GM12878 (cell line): Measurements from ENCODE around the gene TDRD3. TPM values are rescaled to one million over a fixed set of nuclear protein-coding genes. Genes with fewer than 3 reads are reported as not detected.

Experiments
- ATAC-seq: fragments of 200-7000 bp; cut with Tn5 transposase; 3 replicates; pipeline ENCODE4 v1.9.1; 2020; ENCODE audit warnings: mild to moderate bottlenecking, moderate library complexity
- BruUV-seq: library from RNA; stranded (reverse); fragments of 400-500 nt; replicated peaks from 2 replicates; lab custom pipeline; 2021; lab: Mats Ljungman, UMichigan
- CTCF ChIA-PET: fragments of 300-600 bp; sonication (Branson Sonifier 250); formaldehyde crosslinking; extraction: SDS; loops from one replicate; lab custom pipeline; 2021; ENCODE audit warnings: inconsistent platforms; lab: Yijun Ruan, JAX
- POLR2A ChIA-PET: fragments of 350-600 bp; formaldehyde crosslinking; extraction: SDS; loops from one replicate; lab custom pipeline; 2021; ENCODE audit warnings: inconsistent platforms; lab: Charles Lee
- RAD21 ChIA-PET: fragments of 300-600 bp; sonication (Branson Sonifier 250); formaldehyde crosslinking; loops from one replicate; lab custom pipeline; 2023; ENCODE audit warnings: antibody characterized with exemption; ENCODE audit not compliant: unreplicated experiment; lab: Charles Lee
- SMC1A ChIA-PET: fragments of 300-600 bp; sonication (Branson Sonifier 250); formaldehyde crosslinking; loops from one replicate; lab custom pipeline; 2023; ENCODE audit not compliant: unreplicated experiment, uncharacterized antibody; lab: Charles Lee
- DNase-seq: peaks from one replicate; pipeline ENCODE4 v3.0.0-alpha.2; 2011; ENCODE audit warnings: low read depth, low spot score
- FAIRE-seq: peaks from 3 replicates; lab custom pipeline; 2011; peaks lifted over from hg19 to GRCh38; lab: Jason Lieb, UNC
- H2AFZ ChIP-seq: 2 replicates; pipeline ENCODE4 v1.6.0; 2011; ENCODE audit warnings: low read depth, low read length, control low read depth; ENCODE audit not compliant: control insufficient read depth
- H3K27ac ChIP-seq: 2 replicates; pipeline ENCODE4 v1.5.1; 2011; ENCODE audit warnings: control low read depth; ENCODE audit not compliant: control insufficient read depth, insufficient read depth
- H3K27me3 ChIP-seq, 2 experiments: replicated peaks in 1 of 2; 2 replicates each; pipeline versions ENCODE4 v1.6.0 to v1.6.1; 2011; ENCODE audit warnings: low read length in 1 of 2; ENCODE audit not compliant: control insufficient read depth in 2 of 2, insufficient read depth in 2 of 2
- H3K36me3 ChIP-seq, 2 experiments: 2 replicates each; pipeline ENCODE4 v1.5.1; 2011; ENCODE audit warnings: low read length in 1 of 2; ENCODE audit not compliant: control insufficient read depth in 2 of 2, insufficient read depth in 2 of 2
- H3K4me1 ChIP-seq: 2 replicates; pipeline ENCODE4 v1.6.1; 2011; ENCODE audit warnings: mild to moderate bottlenecking, low read length, moderate library complexity, mixed read lengths; ENCODE audit not compliant: control insufficient read depth, insufficient read depth
- H3K4me2 ChIP-seq: 2 replicates; pipeline ENCODE4 v1.6.0; 2011; ENCODE audit warnings: control low read depth; ENCODE audit not compliant: control insufficient read depth, insufficient read depth
- H3K4me3 ChIP-seq: fragments of 200-600 bp; sonication (generic); 2 replicates; pipeline ENCODE4 v1.5.1; 2016
- H3K79me2 ChIP-seq: 2 replicates; pipeline ENCODE4 v1.6.0; 2011; ENCODE audit warnings: low read length; ENCODE audit not compliant: control insufficient read depth, insufficient read depth
- H3K9ac ChIP-seq: 2 replicates; pipeline ENCODE4 v1.8.0; 2011; ENCODE audit warnings: low read length, control low read depth, mixed read lengths; ENCODE audit not compliant: control insufficient read depth, insufficient read depth
- H3K9me3 ChIP-seq: replicated peaks from 3 replicates; pipeline ENCODE4 v1.5.1; 2011; ENCODE audit warnings: mild to moderate bottlenecking, low read length; ENCODE audit not compliant: control insufficient read depth, insufficient read depth
- H4K20me1 ChIP-seq: 2 replicates; pipeline ENCODE4 v1.6.0; 2011; ENCODE audit not compliant: control insufficient read depth, insufficient read depth
- ASH2L ChIP-seq: fragments of 300-600, 200-600 bp; sonication (generic); IDR thresholded peaks from 2 replicates; pipeline ENCODE4 v1.6.1; 2017; ENCODE audit warnings: low read depth, mild to moderate bottlenecking, borderline replicate concordance
- CHD1 ChIP-seq: IDR thresholded peaks from 2 replicates; pipeline ENCODE4 v1.6.1; 2012; ENCODE audit warnings: low read depth, low read length, improper control_type of control experiment
- DPF2 ChIP-seq: fragments of 450-650 bp; IDR thresholded peaks from 2 replicates; pipeline ENCODE4 v1.6.1; 2017; ENCODE audit warnings: mild to moderate bottlenecking
- GABPA ChIP-seq: IDR thresholded peaks from 2 replicates; pipeline ENCODE4 v1.6.1; 2014; ENCODE audit warnings: antibody characterized with exemption, low read depth, mild to moderate bottlenecking, inconsistent platforms
- GATAD2B ChIP-seq: fragments of 450-650 bp; conservative IDR thresholded peaks from 2 replicates; pipeline ENCODE4 v1.6.1; 2017; ENCODE audit warnings: low read depth, mild to moderate bottlenecking, moderate library complexity
- HDAC2 ChIP-seq: fragments of 200-600 bp; sonication (generic); IDR thresholded peaks from 2 replicates; pipeline ENCODE4 v1.6.1; 2017
- HSF1 ChIP-seq: fragments of 150-350 bp; IDR thresholded peaks from 2 replicates; pipeline ENCODE4 v1.6.1; 2014; ENCODE audit warnings: mild to moderate bottlenecking, low read depth, low read length
- IKZF1 ChIP-seq: fragments of 450-650 bp; conservative IDR thresholded peaks from 2 replicates; pipeline ENCODE4 v1.6.1; 2017; ENCODE audit warnings: antibody characterized with exemption, mild to moderate bottlenecking
- IKZF2 ChIP-seq, 2 experiments: fragments of 450-650 bp; IDR thresholded peaks; 2 replicates each; pipeline ENCODE4 v1.6.1; 2017; ENCODE audit warnings: mild to moderate bottlenecking in 2 of 2, moderate library complexity in 2 of 2
- MAX ChIP-seq: IDR thresholded peaks from 2 replicates; pipeline ENCODE4 v1.6.1; 2012; ENCODE audit warnings: low read depth, low read length, improper control_type of control experiment
- MTA3 ChIP-seq: IDR thresholded peaks from 2 replicates; pipeline ENCODE4 v1.6.1; 2012; ENCODE audit warnings: low read length, inconsistent platforms, borderline replicate concordance
- NFIC ChIP-seq: IDR thresholded peaks from 2 replicates; pipeline ENCODE4 v1.6.1; 2012; ENCODE audit warnings: low read depth, mild to moderate bottlenecking, inconsistent platforms, low read length, moderate library complexity
- NKRF ChIP-seq: fragments of 450-650 bp; conservative IDR thresholded peaks from 2 replicates; pipeline ENCODE4 v1.6.1; 2017; ENCODE audit warnings: mild to moderate bottlenecking, moderate library complexity
- PAX8 ChIP-seq: fragments of 450-650 bp; IDR thresholded peaks from 2 replicates; pipeline ENCODE4 v1.6.1; 2017; ENCODE audit warnings: mild to moderate bottlenecking, moderate library complexity
- PML ChIP-seq: IDR thresholded peaks from 2 replicates; pipeline ENCODE4 v1.6.1; 2012; ENCODE audit warnings: low read length, inconsistent platforms
- POLR2A ChIP-seq: IDR thresholded peaks from 2 replicates; pipeline ENCODE4 v1.6.1; 2011; ENCODE audit warnings: low read depth, mild to moderate bottlenecking, low read length
- POLR2AphosphoS5 ChIP-seq: IDR thresholded peaks from 2 replicates; pipeline ENCODE4 v1.6.1; 2011; ENCODE audit warnings: mild to moderate bottlenecking, low read length, inconsistent platforms
- RELB ChIP-seq: fragments of 450-650 bp; IDR thresholded peaks from 2 replicates; pipeline ENCODE4 v1.6.1; 2017; ENCODE audit warnings: low read depth, mild to moderate bottlenecking, moderate library complexity
- WRNIP1 ChIP-seq: IDR thresholded peaks from 2 replicates; pipeline ENCODE4 v1.6.1; 2011; ENCODE audit warnings: low read depth, low read length, improper control_type of control experiment, borderline replicate concordance
- ZSCAN29 ChIP-seq: fragments of 450-650 bp; IDR thresholded peaks from 2 replicates; pipeline ENCODE4 v1.6.1; 2017; ENCODE audit warnings: mild to moderate bottlenecking, moderate library complexity
- WGBS: methylation state at CpG from one replicate; pipeline ENCODE4 v1.1.6; 2016; ENCODE audit warnings: low lambda C conversion rate; ENCODE audit not compliant: insufficient replicate concordance, insufficient coverage; ENCODE audit errors: missing lambda C conversion rate; 5-methylcytosine and 5-hydroxymethylcytosine counted together
- in situ Hi-C: fragments of 300-500 bp; cut with MboI; formaldehyde crosslinking; loops from 9 replicates; pipeline ENCODE4 v1.14.3; 2018; ENCODE audit warnings: mixed read lengths
- intact Hi-C: fragments of 100-400 bp; cut with micrococcal nuclease; formaldehyde crosslinking; loops from one replicate; pipeline ENCODE4 v1.14.2; 2022; ENCODE audit not compliant: unreplicated experiment
- polyA plus RNA-seq, 11 experiments: library from polyadenylated mRNA; depleted of rRNA in 4 of 11; unstranded in 6 of 11; stranded (reverse) in 5 of 11; fragments of >200 nt; fragmentation: Nextera tagmentation in 4 of 11; fragmentation: Illumina TruSeq in 1 of 11; extraction: Ambion mirVana in 4 of 11; extraction: Trizol in 1 of 11; gene quantifications; 1 replicate in 1 of 11; 2 replicates in 10 of 11; pipeline versions ENCODE4 v1.2.1 to v1.2.3, GENCODE V29; 2011 to 2016; ENCODE audit warnings: inconsistent platforms in 2 of 11, missing spikeins in 2 of 11, low read depth in 1 of 11
- total RNA-seq, 4 experiments: library from RNA; depleted of rRNA in 3 of 4; stranded (reverse); fragments of >200 nt in 3 of 4; fragmentation: Illumina TruSeq in 1 of 4; extraction: Trizol in 1 of 4; gene quantifications; 2 replicates each; pipeline versions ENCODE4 v1.2.1 to v1.2.3, GENCODE V29; 2013 to 2021

The TDRD3 gene
- total and polyA plus RNA-seq, 10 of the 15 experiments (the other 5 are each of a cell fraction or from before 2014, with no cell fraction given), result 8.4 to 27.9 (median 15.8) TPM

GRCh38 chr13:60397704-60398378 lies 821 bp downstream of the TDRD3 start:
- H3K27me3 ChIP-seq, result no peaks in the 10 kb centered on the region
- intact Hi-C loops (no loop called here), in situ Hi-C loops (no loop called here)
- peak overlapping the region; percentile 89 for H3K9ac ChIP-seq
- ChIA-PET RAD21 (interaction anchor here (0.5 to 4.8 kb wide), 4 partner anchors 9 to 716 kb away, joined by 3 to 103 read pairs (median 15); no protein-coding TSS in a partner anchor), SMC1A (interaction anchor here (0.7 to 7.3 kb wide), 5 partner anchors 10 to 50 kb away, joined by 3 to 111 read pairs (median 3); no protein-coding TSS in a partner anchor), CTCF (interaction anchor here (1.2 to 5.6 kb wide), 3 partner anchors 9 to 31 kb away, joined by 3 to 112 read pairs (median 7); no protein-coding TSS in a partner anchor), POLR2A (interaction anchor here (1.0 to 2.2 kb wide), 4 partner anchors 9 to 33 kb away, joined by 3 to 10 read pairs (median 6); no protein-coding TSS in a partner anchor)
- ATAC-seq (peak; percentile 30), FAIRE-seq (no peak), DNase-seq (no peak)
- peak overlapping the region; percentile 84 for H3K4me2 ChIP-seq
- no peaks in the 10 kb centered on the region for H3K9me3 ChIP-seq
- no peaks in the 10 kb centered on the region for H3K36me3 ChIP-seq
- peaks cover 45% of the 10 kb centered on the region for H3K79me2 ChIP-seq
- peak overlapping the region; percentile 62 for H2AFZ ChIP-seq
- BruUV-seq, result no TSS peak
- peaks cover 18% of the 10 kb centered on the region for H3K4me1 ChIP-seq
- H3K4me3 ChIP-seq, result peak overlapping the region; percentile 76
- 4% methylated on average over 36 of the region's 43 CpGs for WGBS
- peak overlapping the region; percentile 85 for H3K27ac ChIP-seq
- no peaks in the 10 kb centered on the region for H4K20me1 ChIP-seq
- TF ChIP-seq POLR2AphosphoS5, result peak; percentile 50; the same call in 1 of the 2 replicates
- TF ChIP-seq NFIC, result no peak
- 0 out of 2 replicates have a peak, but pooled peaks have one; percentile 8 for TF ChIP-seq ZSCAN29
- TF ChIP-seq PML, result 0 out of 2 replicates have a peak, but pooled peaks have one; percentile 40
- 0 out of 2 replicates have a peak, but pooled peaks have one; percentile 56 for TF ChIP-seq GATAD2B
- 0 out of 2 replicates have a peak, but pooled peaks have one; percentile 33 for TF ChIP-seq PAX8
- TF ChIP-seq ASH2L, result peak; percentile 59; the same call in 1 of the 2 replicates
- TF ChIP-seq HSF1, result no peak
- TF ChIP-seq DPF2, result peak; percentile 52; the same call in 1 of the 2 replicates
- TF ChIP-seq IKZF1, result peak; percentile 42
- 0 out of 4 replicates have a peak, but pooled peaks of 1 of the 2 experiments have one; percentile 25 for TF ChIP-seq IKZF2 (IDR thresholded peaks at IDR 0.05)
- TF ChIP-seq MAX, result peak; percentile 48
- TF ChIP-seq RELB, result 0 out of 2 replicates have a peak, but pooled peaks have one; percentile 18
- TF ChIP-seq CHD1, result peak; percentile 75; the same call in 1 of the 2 replicates
- TF ChIP-seq MTA3, result 0 out of 2 replicates have a peak, but pooled peaks have one; percentile 33
- TF ChIP-seq NKRF, result peak; percentile 31
- no peak for TF ChIP-seq HDAC2
- no peak for TF ChIP-seq WRNIP1
- TF ChIP-seq POLR2A, result peak; percentile 79
- TF ChIP-seq GABPA, result no peak
